ENCODE results near the gene SLC66A1.

The SLC66A1 gene

GRCh38 chr1:19305880-19306279 lies 6.2 kb upstream of the SLC66A1 start:
- DNase-seq (ENCODE audit: low read depth) = no peak

- DNase-seq (ENCODE audit: low read depth) = no peak
Measured at GRCh38 chr1:19306941-19307340, 5.2 kb upstream of the SLC66A1 start.

GRCh38 chr1:19307794-19308508 lies 4.2 kb upstream of the SLC66A1 start:
- DNase-seq (ENCODE audit: low read depth) = no peak

- no peak for DNase-seq (ENCODE audit: low read depth)
Measured at GRCh38 chr1:19308509-19308907, 3.6 kb upstream of the SLC66A1 start.

GRCh38 chr1:19309123-19309813 lies 2.9 kb upstream of the SLC66A1 start:
- DNase-seq (ENCODE audit: low read depth) = peak; percentile 45

- DNase-seq (ENCODE audit: low read depth) = peak; percentile 22
Measured at GRCh38 chr1:19310061-19310460, 2.1 kb upstream of the SLC66A1 start.

GRCh38 chr1:19310720-19311502 lies 1.2 kb upstream of the SLC66A1 start:
- no peak for DNase-seq (ENCODE audit: low read depth)

- no peak for DNase-seq (ENCODE audit: low read depth)
Measured at GRCh38 chr1:19311503-19311930, 609 bp upstream of the SLC66A1 start.

GRCh38 chr1:19312782-19313635 lies 883 bp downstream of the SLC66A1 start:
- DNase-seq (ENCODE audit: low read depth) = no peak

- no peak for DNase-seq (ENCODE audit: low read depth)
Measured at GRCh38 chr1:19313636-19313959, 1.5 kb downstream of the SLC66A1 start.

GRCh38 chr1:19313961-19314882 lies 2.1 kb downstream of the SLC66A1 start:
- DNase-seq (ENCODE audit: low read depth) = no peak

GRCh38 chr1:19315378-19316198 lies 3.5 kb downstream of the SLC66A1 start:
- DNase-seq (ENCODE audit: low read depth) = peak; percentile 20

- no peak for DNase-seq (ENCODE audit: low read depth)
Measured at GRCh38 chr1:19317126-19317910, 5.2 kb downstream of the SLC66A1 start.

- no peak for DNase-seq (ENCODE audit: low read depth)
Measured at GRCh38 chr1:19319196-19319595, 7.1 kb downstream of the SLC66A1 start.

- DNase-seq (ENCODE audit: low read depth) = no peak
Measured at GRCh38 chr1:19321071-19321470, 8.9 kb downstream of the SLC66A1 start.

- DNase-seq (ENCODE audit: low read depth) = no peak
Measured at GRCh38 chr1:19322481-19322880, 10.4 kb downstream of the SLC66A1 start.

- no peak for DNase-seq (ENCODE audit: low read depth)
Measured at GRCh38 chr1:19323987-19324664, 12.0 kb downstream of the SLC66A1 start.

- no peak for DNase-seq (ENCODE audit: low read depth)
Measured at GRCh38 chr1:19324665-19324990, 12.5 kb downstream of the SLC66A1 start.
